BJ (cell line): Measurements from ENCODE around the gene CA7. TPM values are rescaled to one million over a fixed set of nuclear protein-coding genes. Genes with fewer than 3 reads are reported as not detected.

Experiments
- CTCF ChIA-PET: fragments of 350-600 bp; formaldehyde crosslinking; extraction: SDS; loops from one replicate; lab custom pipeline; 2021; ENCODE audit warnings: antibody characterized with exemption, inconsistent platforms; lab: Yijun Ruan, JAX
- POLR2A ChIA-PET: fragments of 300-600 bp; sonication (Branson Sonifier 250); formaldehyde crosslinking; extraction: SDS; loops from one replicate; lab custom pipeline; 2021; ENCODE audit warnings: antibody characterized with exemption; lab: Charles Lee
- DNase-seq: peaks from one replicate; pipeline ENCODE4 v3.0.0-alpha.2; 2011; ENCODE audit warnings: low read depth
- H3K27me3 ChIP-seq: 2 replicates; pipeline ENCODE4 v1.6.0; 2011; ENCODE audit warnings: low read length; ENCODE audit not compliant: control insufficient read depth, insufficient read depth
- H3K36me3 ChIP-seq: 2 replicates; pipeline ENCODE4 v1.5.1; 2011; ENCODE audit warnings: low read length; ENCODE audit not compliant: control insufficient read depth, insufficient read depth
- H3K4me3 ChIP-seq: 2 replicates; pipeline ENCODE4 v1.5.1; 2011; ENCODE audit warnings: low read depth, mild to moderate bottlenecking, control low read depth, low read length
- CTCF ChIP-seq: IDR thresholded peaks from 2 replicates; pipeline ENCODE4 v1.5.1; 2011; ENCODE audit warnings: low read depth, mild to moderate bottlenecking, control low read depth, inconsistent platforms, low read length, moderate library complexity; ENCODE audit not compliant: insufficient read depth
- polyA plus RNA-seq: library from polyadenylated mRNA; depleted of rRNA; stranded (reverse); fragments of >200 nt; gene quantifications from 2 replicates; pipeline ENCODE4 v1.2.3, GENCODE V29; 2011

The CA7 gene
- polyA plus RNA-seq, 1 experiment: not detected

- CTCF ChIA-PET: interaction anchor here (1.0 to 3.7 kb wide), 3 partner anchors 10 to 184 kb away, joined by 3 to 19 read pairs (median 4); partner anchors contain the start of gene NAE1
- Histone ChIP-seq H3K4me3 (no peak overlapping the region), H3K36me3 (no peaks in the 10 kb centered on the region), H3K27me3 (peaks cover 37% of the 10 kb centered on the region)
- DNase-seq: no peak
- TF ChIP-seq CTCF: no peak
- POLR2A ChIA-PET: no interaction called here
These were observed 4.0 kb downstream of the CA7 start for GRCh38 chr16:66848172-66848571.

GRCh38 chr16:66849021-66849420 lies 4.8 kb downstream of the CA7 start:
- Histone ChIP-seq H3K4me3 (no peak overlapping the region), H3K36me3 (no peaks in the 10 kb centered on the region), H3K27me3 (peaks cover 32% of the 10 kb centered on the region)
- DNase-seq: no peak
- CTCF ChIA-PET: interaction anchor here (1.0 to 3.7 kb wide), 4 partner anchors 18 to 185 kb away, joined by 3 to 19 read pairs (median 6); partner anchors contain the start of gene NAE1
- POLR2A ChIA-PET: no interaction called here
- no peak for TF ChIP-seq CTCF

GRCh38 chr16:66849549-66849948 lies 5.3 kb downstream of the CA7 start:
- Histone ChIP-seq H3K36me3 (no peaks in the 10 kb centered on the region), H3K27me3 (peaks cover 29% of the 10 kb centered on the region), H3K4me3 (no peak overlapping the region)
- TF ChIP-seq CTCF: 0 out of 2 replicates have a peak, but pooled peaks have one; percentile 6
- CTCF ChIA-PET: interaction anchor here (0.6 to 3.7 kb wide), 4 partner anchors 19 to 122 kb away, joined by 3 to 19 read pairs (median 6); partner anchors contain the start of gene NAE1
- POLR2A ChIA-PET: no interaction called here
- DNase-seq: no peak

- DNase-seq: no peak
- Histone ChIP-seq H3K36me3 (no peaks in the 10 kb centered on the region), H3K4me3 (no peak overlapping the region), H3K27me3 (peaks cover 23% of the 10 kb centered on the region)
- ChIA-PET CTCF (interaction anchor here (0.6 to 3.7 kb wide), 5 partner anchors 18 to 98 kb away, joined by 3 to 19 read pairs (median 6); partner anchors contain the start of gene NAE1), POLR2A (no interaction called here)
- TF ChIP-seq CTCF: no peak
These were observed 6.1 kb downstream of the CA7 start for GRCh38 chr16:66850115-66850815.

- no peaks in the 10 kb centered on the region for H3K36me3 ChIP-seq
- POLR2A ChIA-PET: no interaction called here
- CTCF ChIA-PET: interaction anchor here (0.9 to 3.7 kb wide), 4 partner anchors 17 to 21 kb away, joined by 3 to 19 read pairs (median 4); partner anchors contain the start of gene NAE1
- no peak for TF ChIP-seq CTCF
- no peak overlapping the region for H3K4me3 ChIP-seq
- no peak for DNase-seq
- peaks cover 17% of the 10 kb centered on the region for H3K27me3 ChIP-seq
These were observed 7.2 kb downstream of the CA7 start for GRCh38 chr16:66851166-66851964.
